Gastroesophageal sphincter (tissue), 3 donors: ENCODE results near the gene BORCS5.

Experiments used
- EP300 ChIP-seq: sonication (generic); formaldehyde crosslinking; IDR thresholded peaks from one replicate; pipeline ENCODE4 v1.6.1; 2017; ENCODE audit warnings: antibody characterized with exemption, mild to moderate bottlenecking
- POLR2A ChIP-seq, 2 donors: fragments of 450-650 bp; IDR thresholded peaks; one replicate each; pipeline ENCODE4 v1.6.1; 2017; ENCODE audit warnings: antibody characterized with exemption in 2 of 2, mild to moderate bottlenecking in 2 of 2, moderate library complexity in 1 of 2
- POLR2AphosphoS5 ChIP-seq: sonication (generic); formaldehyde crosslinking; IDR thresholded peaks from one replicate; pipeline ENCODE4 v1.6.1; 2017; ENCODE audit warnings: antibody characterized with exemption
- TF ChIP-seq, protein P1 (sequence below), 4 experiments: fragments of 200-600 bp in 2 of 4; fragments of 450-650 bp in 2 of 4; sonication (generic) in 1 of 4; IDR thresholded peaks; one replicate each; pipeline ENCODE4 v1.5.1; 2017 to 2019; ENCODE audit warnings: antibody characterized with exemption in 4 of 4, mild to moderate bottlenecking in 2 of 4, moderate library complexity in 2 of 4

DNA sequence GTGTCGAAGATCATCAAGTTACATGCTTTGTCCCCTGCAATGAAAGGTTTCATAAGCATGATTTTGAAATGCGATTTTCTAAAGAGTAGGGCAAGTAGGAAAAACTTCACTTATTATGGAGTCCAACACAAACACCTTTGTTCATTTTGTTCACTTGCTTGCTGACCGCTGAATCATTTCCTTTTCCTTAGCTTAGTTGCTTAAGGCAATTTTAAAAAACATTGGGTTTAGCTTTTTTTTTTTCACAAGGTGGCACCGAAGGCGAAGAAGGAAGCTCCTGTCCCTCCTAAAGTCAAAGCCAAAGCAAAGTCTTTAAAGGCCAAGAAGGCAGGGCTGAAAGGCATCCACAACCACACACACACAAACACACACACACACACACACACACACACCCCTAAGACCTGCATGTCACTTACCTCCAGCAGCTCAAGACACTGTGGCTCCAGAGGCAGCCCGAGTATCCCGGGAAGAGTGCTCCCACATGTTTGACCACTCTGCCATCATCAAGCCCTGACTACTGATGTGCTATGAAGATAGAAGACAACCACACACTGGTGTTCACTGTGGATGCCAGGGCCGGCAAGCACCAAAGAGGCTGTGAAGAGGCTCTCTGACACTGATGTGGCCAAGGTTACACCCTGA is 18.2 kb upstream of the BORCS5 start:
- TF ChIP-seq, protein P1, sequence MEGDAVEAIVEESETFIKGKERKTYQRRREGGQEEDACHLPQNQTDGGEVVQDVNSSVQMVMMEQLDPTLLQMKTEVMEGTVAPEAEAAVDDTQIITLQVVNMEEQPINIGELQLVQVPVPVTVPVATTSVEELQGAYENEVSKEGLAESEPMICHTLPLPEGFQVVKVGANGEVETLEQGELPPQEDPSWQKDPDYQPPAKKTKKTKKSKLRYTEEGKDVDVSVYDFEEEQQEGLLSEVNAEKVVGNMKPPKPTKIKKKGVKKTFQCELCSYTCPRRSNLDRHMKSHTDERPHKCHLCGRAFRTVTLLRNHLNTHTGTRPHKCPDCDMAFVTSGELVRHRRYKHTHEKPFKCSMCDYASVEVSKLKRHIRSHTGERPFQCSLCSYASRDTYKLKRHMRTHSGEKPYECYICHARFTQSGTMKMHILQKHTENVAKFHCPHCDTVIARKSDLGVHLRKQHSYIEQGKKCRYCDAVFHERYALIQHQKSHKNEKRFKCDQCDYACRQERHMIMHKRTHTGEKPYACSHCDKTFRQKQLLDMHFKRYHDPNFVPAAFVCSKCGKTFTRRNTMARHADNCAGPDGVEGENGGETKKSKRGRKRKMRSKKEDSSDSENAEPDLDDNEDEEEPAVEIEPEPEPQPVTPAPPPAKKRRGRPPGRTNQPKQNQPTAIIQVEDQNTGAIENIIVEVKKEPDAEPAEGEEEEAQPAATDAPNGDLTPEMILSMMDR (IDR thresholded peaks at IDR 0.05), result no peak
- TF ChIP-seq POLR2A (IDR thresholded peaks at IDR 0.05) (no peak), POLR2AphosphoS5 (no peak), EP300 (no peak)
